Mesenteric fat pad (tissue), 1 donor: ENCODE measurements around the gene ING3. TPM values are rescaled to one million over a fixed set of nuclear protein-coding genes. Genes with fewer than 3 reads are reported as not detected.

Source experiments
- DNase-seq: peaks from one replicate; pipeline ENCODE4 v3.0.0-alpha.2; 2020; ENCODE audit warnings: low spot score
- total RNA-seq: library from RNA; stranded (reverse); fragmentation: NEBNext Ultra II Directional; extraction: Animal tissue kit (Norgen Biotek cat#: 25700); gene quantifications from one replicate; pipeline ENCODE4 v1.2.1, GENCODE V29; 2021
- donor health status: DM: yes; HTN: yes; CAD: no.

The ING3 gene
- total RNA-seq, 1 donor from 2014 or later, result 14.3 TPM

- DNase-seq, result no peak
These were observed 72.6 kb downstream of the ING3 start for GRCh38 chr7:121023194-121023593.

GRCh38 chr7:121023683-121024511 is 73.3 kb downstream of the ING3 start:
- no peak for DNase-seq

GRCh38 chr7:121024611-121025010 is 74.0 kb downstream of the ING3 start:
- DNase-seq, result no peak

- no peak for DNase-seq
These were observed 75.6 kb downstream of the ING3 start for GRCh38 chr7:121026159-121026558.

GRCh38 chr7:121026577-121027111 is 76.1 kb downstream of the ING3 start:
- no peak for DNase-seq

Other genes starting within 250 kb of the ING3 start
- gene TSPAN12, start 92.6 kb upstream of the ING3 start, total RNA-seq, result 7.2 TPM
- gene CPED1, start 37.9 kb downstream of the ING3 start, total RNA-seq, result 44.4 TPM